Raji (cell line): ENCODE measurements around the gene ZNF23.

ENCODE experiments used
- POLR2A ChIP-seq: IDR thresholded peaks from 2 replicates; pipeline ENCODE4 v1.6.1; 2011; ENCODE audit warnings: low read depth, low read length, control low read depth; ENCODE audit not compliant: insufficient read depth

Gene ZNF23

DNA sequence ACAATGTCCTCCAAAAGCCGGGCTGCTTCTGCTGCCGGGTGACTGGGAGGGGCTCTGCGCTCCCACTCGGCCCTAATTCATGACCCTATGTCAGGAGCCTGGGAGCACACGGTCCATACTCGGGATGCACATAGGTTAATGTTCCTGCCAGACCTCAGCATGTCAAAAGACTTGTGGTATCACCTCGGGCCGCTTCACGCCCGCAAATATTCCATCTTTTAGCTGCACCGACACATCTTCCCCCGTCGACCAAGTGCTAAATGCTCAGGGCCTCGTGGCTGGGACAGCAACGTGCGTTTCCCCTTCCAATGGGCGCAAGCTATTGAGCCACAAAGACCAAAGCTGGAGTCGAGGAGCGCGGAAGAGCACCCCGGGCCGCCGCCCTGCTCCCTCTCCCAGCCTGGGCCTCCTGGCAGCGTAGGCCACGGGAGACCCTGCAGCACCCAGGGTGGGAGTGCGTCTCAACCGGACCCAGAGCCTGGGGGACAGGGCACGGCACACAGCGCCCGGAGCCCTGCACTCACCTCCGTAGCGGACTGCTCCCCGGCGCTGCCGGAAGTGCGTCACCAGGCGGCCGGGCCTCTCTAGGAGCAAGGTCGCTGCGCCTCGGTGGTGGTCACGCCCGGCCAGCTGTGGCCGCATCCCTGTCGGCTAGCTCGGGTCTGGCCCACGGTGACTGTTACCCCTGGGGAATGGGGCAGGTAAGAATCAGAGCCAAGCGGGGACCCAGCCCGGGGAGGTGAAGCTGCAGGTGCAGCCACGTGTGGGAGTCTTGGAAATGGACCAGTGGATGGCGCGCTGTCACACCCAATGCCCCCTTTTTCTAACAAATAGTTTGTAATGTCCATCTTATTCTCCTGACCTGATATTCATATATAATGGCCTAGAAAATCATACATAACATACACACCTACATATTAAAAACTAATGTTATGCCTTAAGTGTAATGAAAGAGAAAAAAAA lies at the start of gene ZNF23:
Gene ZNF23 (minus strand): TSS at position 562 of the 963 bp plus-strand sequence. CDS start 5,451 bp downstream, outside the sequence.
- TF ChIP-seq POLR2A, result peak; percentile 98

DNA sequence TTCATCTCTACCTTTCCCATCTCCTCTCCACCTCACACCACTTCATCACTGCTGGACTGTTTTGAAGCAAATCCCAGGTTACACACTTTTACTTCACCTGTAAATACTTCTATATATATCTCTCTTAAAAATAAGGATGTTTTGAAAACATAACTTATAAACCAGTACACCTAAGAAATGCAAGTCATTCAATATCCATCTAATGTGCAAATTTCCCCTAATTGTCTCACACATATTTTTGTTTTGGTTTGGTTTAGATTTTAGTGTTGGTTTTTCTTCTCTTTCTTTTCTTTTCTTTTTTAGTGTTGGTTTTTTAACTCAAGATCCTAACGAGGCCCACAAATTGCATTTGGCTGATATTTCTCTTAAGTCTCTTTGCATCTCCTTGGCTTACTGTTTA lies 45.0 kb upstream of the ZNF23 start:
- TF ChIP-seq POLR2A, result no peak

DNA sequence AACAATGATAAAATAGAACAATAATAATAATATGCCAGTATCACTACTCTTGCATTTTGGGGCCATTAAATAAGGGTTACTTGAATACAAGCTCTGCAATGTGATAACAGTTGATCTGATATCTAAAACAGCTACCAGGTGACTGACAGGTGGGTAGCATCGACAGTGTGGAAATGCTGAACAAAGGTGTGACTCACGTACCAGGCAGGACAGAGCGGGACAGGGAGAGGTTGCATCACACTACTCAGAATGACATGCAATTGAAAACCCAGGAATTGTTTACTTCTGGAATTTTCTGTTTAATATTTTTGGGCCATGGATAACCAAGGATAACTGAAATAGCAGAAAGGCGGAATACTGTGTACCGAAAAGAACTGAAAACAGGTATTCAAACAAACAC lies 42.9 kb upstream of the ZNF23 start:
- no peak for TF ChIP-seq POLR2A

DNA sequence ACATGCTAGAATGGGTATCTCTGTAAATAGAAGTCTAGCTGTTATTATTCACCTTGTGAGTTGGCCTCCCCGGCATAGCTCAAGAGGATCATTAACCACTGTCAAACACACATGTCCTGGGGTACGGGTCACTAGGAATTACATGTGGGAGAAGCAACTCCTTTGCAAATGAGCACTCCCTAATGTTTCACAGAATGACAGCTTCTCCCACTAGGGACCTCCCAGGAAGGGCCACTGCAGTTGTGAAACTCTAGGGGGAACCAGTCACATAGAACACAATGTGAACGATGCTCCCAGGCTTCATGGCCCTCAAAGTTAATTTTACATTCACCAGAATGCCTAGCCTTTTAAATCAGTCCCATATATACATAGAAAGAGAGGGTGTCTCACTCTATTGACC lies 39.5 kb upstream of the ZNF23 start:
- no peak for TF ChIP-seq POLR2A

DNA sequence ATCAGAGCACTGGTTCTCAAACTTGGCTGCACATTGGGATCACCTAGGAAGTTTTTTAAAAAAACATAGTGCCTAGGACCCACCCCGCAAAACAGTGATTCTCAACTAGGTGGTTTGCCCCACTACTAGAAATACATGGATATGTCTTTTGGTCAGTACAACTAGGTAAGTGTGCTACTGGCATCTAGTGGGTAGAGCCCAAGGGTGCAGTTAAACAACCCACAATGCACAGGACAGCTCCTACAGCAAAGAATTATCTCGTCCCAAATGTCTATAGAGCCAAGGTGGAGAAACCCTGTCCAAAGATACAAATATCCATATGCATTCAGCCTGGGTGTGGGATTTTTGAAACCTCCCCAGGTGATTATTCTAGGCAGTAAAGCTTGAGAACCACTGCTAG lies 38.9 kb upstream of the ZNF23 start:
- no peak for TF ChIP-seq POLR2A

DNA sequence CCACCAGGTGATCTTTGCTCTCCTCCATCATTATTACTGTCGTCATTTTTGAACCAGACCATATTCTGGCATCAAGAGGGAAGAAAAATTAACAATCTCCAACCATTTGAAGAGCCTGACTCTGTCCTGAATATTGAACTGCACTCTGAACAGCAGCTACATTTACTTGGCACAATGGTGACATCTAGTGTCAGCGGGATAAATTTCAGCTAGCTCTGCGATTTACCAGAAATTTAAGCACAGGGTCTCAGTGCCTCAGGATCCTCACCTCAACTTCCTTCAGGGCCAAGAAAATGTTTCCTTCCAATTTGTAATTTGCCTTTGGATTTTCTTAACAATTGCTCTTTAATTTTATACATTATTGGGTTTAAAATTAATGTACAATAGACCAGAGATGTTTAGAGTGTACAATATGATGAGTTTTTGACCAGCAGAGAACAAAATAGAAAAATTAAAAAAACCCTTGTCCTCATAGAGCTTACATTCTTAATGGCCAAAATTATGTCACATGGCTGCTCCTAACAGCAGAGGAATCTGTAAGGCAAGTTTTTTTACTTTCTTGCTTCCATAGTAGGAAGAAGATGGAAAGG lies 37.8 kb upstream of the ZNF23 start:
- TF ChIP-seq POLR2A, result no peak

DNA sequence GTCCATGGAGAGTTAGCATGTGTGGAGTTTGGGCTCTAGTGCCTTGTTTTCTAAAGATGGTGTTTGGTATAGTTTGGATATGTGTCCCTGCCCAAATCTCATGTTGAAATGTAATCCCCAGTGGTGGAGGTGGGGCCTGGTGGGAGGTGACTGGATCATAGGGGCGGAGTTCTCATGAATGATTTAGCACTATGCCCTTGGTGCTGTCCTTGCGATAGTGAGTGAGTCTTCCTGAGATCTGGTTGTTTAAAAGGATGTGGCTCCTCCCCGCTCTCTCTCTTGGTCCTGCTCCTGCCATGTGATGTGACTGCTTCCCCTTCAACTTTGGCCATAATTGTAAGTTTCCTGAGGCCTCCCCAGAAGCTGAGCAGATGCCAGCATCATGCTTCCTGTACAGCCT lies 36.0 kb upstream of the ZNF23 start:
- no peak for TF ChIP-seq POLR2A

DNA sequence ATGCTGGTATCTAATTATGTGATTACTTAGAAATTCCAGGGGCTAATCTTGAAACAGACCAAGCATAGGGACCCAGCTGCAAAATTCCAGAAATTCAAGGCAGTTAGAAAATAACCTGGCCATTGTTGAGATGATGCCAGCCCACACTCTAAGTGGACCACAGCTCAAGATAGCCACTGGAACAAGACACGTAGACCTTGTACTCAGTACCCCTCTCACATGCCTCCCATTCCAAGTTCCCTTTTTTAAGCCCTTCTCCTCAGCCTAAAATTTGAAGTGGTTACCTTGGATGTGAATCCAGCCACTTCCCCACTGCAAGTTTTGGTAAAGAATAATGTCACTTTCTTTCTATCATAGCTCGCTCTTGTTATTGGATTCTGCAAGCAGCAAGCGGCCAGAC lies 31.2 kb upstream of the ZNF23 start:
- TF ChIP-seq POLR2A, result no peak

DNA sequence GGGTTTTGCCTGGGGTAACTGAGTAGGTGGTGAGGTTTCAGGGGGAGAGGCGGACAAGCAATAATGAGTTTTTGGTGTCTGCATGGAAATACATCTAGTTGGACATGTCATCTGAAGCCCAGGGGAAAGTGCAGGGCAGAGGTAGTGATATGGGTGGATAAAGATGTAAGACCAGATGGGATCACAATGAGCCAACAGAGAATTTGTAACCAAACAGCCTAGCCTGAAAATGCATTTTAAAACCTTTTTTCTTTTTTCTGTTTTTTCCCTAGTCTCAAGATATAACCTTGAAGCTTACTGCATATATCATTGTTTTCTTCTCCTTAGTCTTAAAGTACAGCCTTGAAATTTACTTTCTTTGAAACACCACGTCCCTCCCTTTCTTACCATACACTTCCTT lies 30.7 kb upstream of the ZNF23 start:
- TF ChIP-seq POLR2A, result no peak

DNA sequence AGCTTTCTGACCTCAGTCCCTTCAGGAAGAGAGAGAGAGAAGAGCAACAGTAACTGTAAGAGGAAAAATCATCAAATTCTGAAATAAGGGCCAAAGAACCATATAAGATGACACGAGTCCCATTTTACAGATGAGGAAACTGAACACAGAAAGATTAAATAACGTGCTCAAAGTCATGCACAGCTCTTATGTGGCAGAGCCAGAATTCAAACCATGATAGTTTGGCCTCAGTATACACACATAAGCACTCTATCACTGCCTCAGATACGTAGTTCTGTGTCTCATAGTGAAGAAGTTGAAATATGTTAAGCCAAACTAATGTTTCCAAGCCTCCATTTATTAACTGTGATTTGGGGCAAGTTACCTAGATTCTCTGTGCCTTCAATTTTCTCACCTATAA lies 29.0 kb upstream of the ZNF23 start:
- TF ChIP-seq POLR2A, result no peak

DNA sequence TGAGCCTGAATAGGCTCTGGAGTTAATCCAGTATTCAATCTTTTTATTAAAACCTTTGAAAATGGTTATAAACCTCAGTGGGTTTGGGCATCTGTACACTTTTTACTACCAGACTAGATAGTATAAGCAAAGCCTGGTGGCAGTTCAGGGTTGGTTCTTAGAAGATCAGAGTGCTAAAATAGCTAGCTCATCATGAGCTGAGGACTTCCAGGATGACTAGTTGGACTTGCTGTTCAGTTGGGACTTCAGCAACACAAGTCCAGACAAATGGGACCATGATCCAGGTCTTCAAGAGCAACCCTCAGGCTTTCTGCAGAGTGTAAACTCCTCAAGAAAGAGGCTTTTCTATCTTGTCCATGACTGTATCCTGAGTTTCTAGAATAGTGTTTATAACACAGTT lies 28.3 kb upstream of the ZNF23 start:
- no peak for TF ChIP-seq POLR2A

DNA sequence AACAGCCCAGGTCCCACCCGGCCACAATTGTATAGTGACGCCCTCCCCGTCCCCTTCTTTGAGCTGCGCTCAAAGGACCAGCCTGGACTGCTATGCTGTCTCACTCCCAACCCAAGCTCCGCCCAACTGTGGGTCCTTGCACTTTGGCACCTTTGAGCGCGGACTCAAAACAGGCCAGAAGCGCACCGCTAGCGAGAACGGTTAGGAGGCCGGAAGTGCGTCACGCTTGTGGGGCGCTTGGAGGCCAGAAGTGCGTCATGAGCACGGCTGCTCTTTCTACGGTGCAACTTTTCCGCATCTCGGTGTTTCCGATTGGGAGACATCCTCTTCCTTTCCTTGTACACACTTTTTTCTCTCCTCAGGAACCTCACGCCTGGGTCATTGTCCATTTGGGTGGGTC lies 27.1 kb upstream of the ZNF23 start, which contains the start of gene ZNF19:
Gene ZNF19 (minus strand): TSS at position 203 of the 400 bp plus-strand sequence. CDS start 7,210 bp downstream, outside the sequence.
- no peak for TF ChIP-seq POLR2A

DNA sequence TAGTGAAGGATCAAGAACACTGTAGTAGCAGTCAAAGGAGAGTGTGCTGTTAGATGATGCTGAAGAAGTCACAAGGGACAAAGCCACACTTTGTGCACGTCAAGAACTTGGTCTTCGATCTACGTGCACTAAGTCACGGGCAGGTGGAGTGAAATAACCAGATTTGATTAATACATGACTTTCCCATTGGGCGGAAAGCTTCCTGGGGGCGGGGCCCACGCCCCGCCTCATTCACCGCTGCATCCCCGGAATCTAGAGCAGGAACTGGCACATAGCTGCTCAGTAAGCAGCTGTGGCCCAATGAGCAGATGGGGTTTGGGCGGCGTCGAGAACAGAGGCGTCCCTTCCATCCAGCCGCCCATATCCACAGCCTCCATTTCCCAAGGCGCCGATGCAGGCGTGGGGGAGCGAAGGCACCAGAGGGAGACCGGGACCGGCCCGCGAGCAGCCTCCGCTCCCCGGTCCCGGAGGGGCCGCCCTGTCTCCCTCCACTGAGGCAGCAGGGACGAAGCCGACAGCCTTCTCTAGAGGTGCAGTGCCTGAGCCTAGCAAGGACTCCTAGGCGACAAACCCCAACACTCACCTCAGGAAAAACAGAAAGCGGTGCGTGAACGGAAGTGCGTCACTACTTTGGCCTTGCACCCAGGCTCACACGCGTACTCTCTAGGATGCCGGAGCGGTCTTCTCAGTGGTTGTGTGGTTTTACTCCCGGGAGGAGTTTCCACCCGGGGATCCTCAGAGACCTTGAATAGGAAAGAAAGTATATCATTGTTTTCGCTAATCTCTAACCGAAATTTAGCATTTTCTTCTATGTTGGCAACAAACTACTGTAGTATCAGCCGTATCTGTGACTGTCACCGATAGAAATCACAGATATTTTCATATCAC lies 22.2 kb upstream of the ZNF23 start:
- TF ChIP-seq POLR2A, result peak; percentile 76

DNA sequence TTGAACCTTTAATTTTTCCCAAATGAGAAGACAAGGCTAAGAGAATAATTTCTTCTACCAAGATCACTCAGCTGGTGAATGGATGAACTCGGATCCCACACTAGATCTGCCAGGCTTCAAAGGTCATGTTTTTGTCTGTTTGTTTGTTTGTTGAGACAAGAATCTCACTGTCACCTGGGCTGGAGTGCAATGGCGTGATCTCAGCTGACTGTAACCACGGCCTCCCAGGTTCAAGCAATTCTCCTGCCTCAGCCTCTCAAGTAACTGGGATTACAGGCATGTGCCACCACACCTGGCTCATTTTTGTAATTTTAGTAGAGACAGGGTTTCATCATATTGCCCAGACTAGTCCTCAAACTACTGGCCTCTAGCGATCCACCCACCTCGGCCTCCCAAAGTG lies 20.5 kb upstream of the ZNF23 start:
- TF ChIP-seq POLR2A, result no peak

DNA sequence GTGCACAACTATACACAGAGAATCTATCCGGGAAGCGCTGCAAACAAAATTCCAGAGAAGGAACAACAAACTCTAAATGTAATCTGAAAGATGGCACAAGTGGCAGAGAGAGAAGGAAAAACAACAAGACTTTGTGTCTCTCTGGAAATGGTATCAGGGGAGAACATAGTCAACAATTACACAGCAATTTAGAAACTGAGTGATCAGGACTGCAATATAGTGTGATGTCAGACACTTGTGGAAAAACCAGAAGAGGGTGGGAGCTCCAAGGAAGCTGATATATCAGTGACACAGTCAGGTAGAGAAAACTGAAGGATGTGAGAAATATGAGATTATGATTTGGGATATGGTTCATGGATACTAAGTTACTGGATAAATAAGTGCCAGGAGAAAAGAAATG lies 18.9 kb upstream of the ZNF23 start:
- no peak for TF ChIP-seq POLR2A
